Mucosa of rectum (tissue), 2 donors: ENCODE data around the gene ADAMTS17.

ENCODE experiments used
- H3K27ac ChIP-seq, 2 donors: one replicate each; pipeline ENCODE4 v1.7.0; 2013; ENCODE audit warnings: inconsistent platforms in 2 of 2, low read depth in 2 of 2, low read length in 2 of 2
- H3K27me3 ChIP-seq, 2 donors: one replicate each; pipeline ENCODE4 v1.7.0; 2013; ENCODE audit warnings: low read length in 2 of 2; ENCODE audit not compliant: control insufficient read depth in 2 of 2, insufficient read depth in 2 of 2
- H3K36me3 ChIP-seq, 2 donors: one replicate each; pipeline ENCODE4 v1.7.0; 2013; ENCODE audit warnings: low read length in 2 of 2; ENCODE audit not compliant: control insufficient read depth in 2 of 2, insufficient read depth in 2 of 2
- H3K4me1 ChIP-seq, 2 donors: one replicate each; pipeline ENCODE4 v1.7.0; 2013; ENCODE audit warnings: low read length in 2 of 2, mild to moderate bottlenecking in 1 of 2; ENCODE audit not compliant: control insufficient read depth in 2 of 2, insufficient read depth in 2 of 2
- H3K4me3 ChIP-seq, 2 donors: one replicate each; pipeline ENCODE4 v1.7.0; 2013; ENCODE audit warnings: low read length in 2 of 2
- H3K9ac ChIP-seq, 2 donors: one replicate each; pipeline ENCODE4 v1.7.0; 2013; ENCODE audit warnings: low read length in 2 of 2, low read depth in 1 of 2, mild to moderate bottlenecking in 1 of 2
- H3K9me3 ChIP-seq, 2 donors: one replicate each; pipeline ENCODE4 v1.7.0; 2013; ENCODE audit warnings: low read length in 2 of 2; ENCODE audit not compliant: control insufficient read depth in 2 of 2
- donor health status: healthy.
- donor health status: Normal muscosa, but diverticular disease.

The ADAMTS17 gene

DNA sequence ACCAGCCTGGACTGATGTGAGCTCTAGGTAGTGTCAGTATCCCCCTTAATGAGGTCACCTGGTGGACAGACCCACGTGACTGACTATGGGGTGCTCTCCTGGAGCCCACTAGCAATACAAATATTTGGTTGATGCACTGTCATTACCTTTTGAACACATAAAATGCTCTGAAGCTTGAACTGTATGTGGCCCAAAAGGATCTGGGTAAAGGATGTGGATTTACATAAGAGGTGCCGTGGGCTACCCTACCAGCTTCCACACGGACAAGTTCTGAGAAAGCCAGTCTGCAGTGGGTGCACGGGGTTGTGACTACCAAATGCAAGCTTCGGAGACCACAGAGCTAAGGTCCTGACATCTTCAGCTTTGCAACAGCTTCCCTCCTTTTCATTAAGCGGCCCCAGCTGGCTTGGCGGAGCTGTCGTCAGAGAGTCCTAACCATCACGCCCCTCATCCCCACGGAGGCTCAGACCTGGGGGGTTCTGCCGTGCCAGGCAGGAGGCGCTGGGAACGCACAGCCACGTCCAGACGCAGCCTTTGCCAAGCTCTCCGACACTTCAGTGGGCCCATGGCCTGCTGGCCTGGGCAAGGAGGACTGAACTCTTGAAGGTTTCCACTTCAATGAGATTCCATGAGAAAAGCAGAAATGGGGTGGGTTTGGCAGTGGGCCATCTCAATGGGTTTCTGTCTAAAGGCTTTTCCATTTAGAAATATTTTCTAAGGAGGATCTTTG, 228.3 kb downstream of the ADAMTS17 start:
- Histone ChIP-seq H3K27me3 (no peaks in the 10 kb centered on the region), H3K4me1 (peaks cover 0 to 12% of the 10 kb centered on the region in 2 donors), H3K27ac (peak overlapping the region; percentile 20 to 55), H3K9ac (no peak overlapping the region), H3K36me3 (no peaks in the 10 kb centered on the region), H3K4me3 (no peak overlapping the region), H3K9me3 (no peaks in the 10 kb centered on the region)

GRCh38 chr15:100112636-100113305, 229.0 kb downstream of the ADAMTS17 start:
- Histone ChIP-seq H3K9me3 (no peaks in the 10 kb centered on the region), H3K27me3 (no peaks in the 10 kb centered on the region), H3K27ac (no peak overlapping the region), H3K4me3 (no peak overlapping the region), H3K9ac (no peak overlapping the region), H3K36me3 (no peaks in the 10 kb centered on the region), H3K4me1 (peaks cover 0 to 12% of the 10 kb centered on the region in 2 donors)

GRCh38 chr15:100112061-100112420, 229.7 kb downstream of the ADAMTS17 start:
- no peak overlapping the region for H3K9ac ChIP-seq
- no peaks in the 10 kb centered on the region for H3K36me3 ChIP-seq
- H3K4me1 ChIP-seq: peaks cover 0 to 12% of the 10 kb centered on the region in 2 donors
- H3K27ac ChIP-seq: peak overlapping the region in 1 of 2 donors; percentile 7
- H3K4me3 ChIP-seq: no peak overlapping the region
- no peaks in the 10 kb centered on the region for H3K9me3 ChIP-seq
- H3K27me3 ChIP-seq: no peaks in the 10 kb centered on the region

GRCh38 chr15:100111125-100112060, 230.4 kb downstream of the ADAMTS17 start:
- H3K4me3 ChIP-seq: no peak overlapping the region
- no peaks in the 10 kb centered on the region for H3K36me3 ChIP-seq
- no peaks in the 10 kb centered on the region for H3K27me3 ChIP-seq
- H3K9me3 ChIP-seq: no peaks in the 10 kb centered on the region
- peaks cover 0 to 12% of the 10 kb centered on the region in 2 donors for H3K4me1 ChIP-seq
- no peak overlapping the region for H3K9ac ChIP-seq
- no peak overlapping the region for H3K27ac ChIP-seq

DNA sequence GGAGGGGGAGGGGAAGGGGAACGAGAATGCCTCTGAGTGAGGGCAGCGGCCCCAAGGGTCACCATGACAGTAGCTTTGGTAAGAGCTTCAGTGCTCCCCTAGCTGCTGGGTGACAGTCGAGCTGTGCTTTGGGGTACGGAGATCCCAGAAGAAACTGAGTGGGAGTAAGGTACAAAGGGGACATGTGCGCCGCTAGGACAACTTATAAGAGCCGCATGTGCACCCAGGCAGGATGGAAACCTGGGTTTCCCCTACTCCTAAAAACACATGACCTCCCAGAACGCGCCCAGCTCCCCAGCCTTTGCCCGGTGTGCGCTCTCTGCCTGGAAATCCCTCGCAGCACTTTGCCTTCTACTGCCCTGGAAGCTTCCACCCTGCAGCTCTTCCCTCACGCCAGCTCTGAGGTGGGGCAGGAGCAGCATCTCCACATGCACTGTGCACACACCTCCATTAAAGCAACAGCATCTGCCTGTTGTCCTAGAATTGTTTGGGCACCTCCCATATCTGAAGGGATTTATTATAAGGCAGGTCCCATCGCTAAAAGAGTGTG, 232.2 kb downstream of the ADAMTS17 start:
- Histone ChIP-seq H3K27ac (no peak overlapping the region), H3K9me3 (no peaks in the 10 kb centered on the region), H3K36me3 (no peaks in the 10 kb centered on the region), H3K4me1 (peaks cover 0 to 12% of the 10 kb centered on the region in 2 donors), H3K27me3 (no peaks in the 10 kb centered on the region), H3K9ac (no peak overlapping the region), H3K4me3 (no peak overlapping the region)

GRCh38 chr15:100108846-100109245, 232.9 kb downstream of the ADAMTS17 start:
- no peaks in the 10 kb centered on the region for H3K36me3 ChIP-seq

GRCh38 chr15:100108346-100108745, 233.4 kb downstream of the ADAMTS17 start:
- H3K36me3 ChIP-seq: no peaks in the 10 kb centered on the region
- H3K4me3 ChIP-seq: no peak overlapping the region
- no peak overlapping the region for H3K27ac ChIP-seq
- H3K4me1 ChIP-seq: peaks cover 0 to 10% of the 10 kb centered on the region in 2 donors
- H3K27me3 ChIP-seq: no peaks in the 10 kb centered on the region
- no peaks in the 10 kb centered on the region for H3K9me3 ChIP-seq
- no peak overlapping the region for H3K9ac ChIP-seq

More at GRCh38 chr15:100108846-100109245, 232.9 kb downstream of the ADAMTS17 start:
- Histone ChIP-seq H3K27ac (no peak overlapping the region), H3K9me3 (no peaks in the 10 kb centered on the region), H3K4me1 (peaks cover 0 to 12% of the 10 kb centered on the region in 2 donors), H3K9ac (no peak overlapping the region), H3K4me3 (no peak overlapping the region), H3K27me3 (no peaks in the 10 kb centered on the region)

DNA sequence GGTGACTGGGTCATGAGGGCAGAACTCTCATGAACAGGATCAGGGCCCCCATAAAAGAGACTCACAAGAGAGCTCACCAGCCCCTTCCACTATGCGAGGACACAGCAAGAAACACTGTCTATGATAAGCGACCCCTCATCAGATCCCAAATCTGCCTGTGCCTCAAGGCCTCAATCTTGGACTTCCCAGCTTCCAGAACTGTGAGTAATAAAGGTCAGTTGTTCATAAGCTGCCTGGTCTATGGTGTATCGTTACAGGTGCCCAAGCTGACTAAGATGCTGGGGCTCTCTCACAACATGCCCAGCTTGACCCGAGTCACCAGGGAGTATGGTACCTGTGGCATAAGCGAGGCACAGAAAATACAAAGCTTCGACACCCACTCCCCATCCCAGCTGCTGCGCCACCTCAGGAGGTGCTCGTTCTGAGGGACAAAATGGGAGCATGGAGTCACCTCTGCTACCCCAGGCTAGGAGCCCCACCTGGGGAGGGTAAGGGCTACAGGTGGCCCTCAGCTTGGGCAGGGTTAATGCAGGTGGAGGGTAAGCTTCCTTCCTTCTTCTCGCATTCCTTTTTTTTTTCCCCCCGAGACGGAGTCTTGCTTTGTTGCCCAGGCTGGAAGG, 234.1 kb downstream of the ADAMTS17 start:
- H3K4me1 ChIP-seq: peaks cover 0 to 10% of the 10 kb centered on the region in 2 donors
- no peaks in the 10 kb centered on the region for H3K27me3 ChIP-seq
- H3K9me3 ChIP-seq: no peaks in the 10 kb centered on the region
- H3K9ac ChIP-seq: no peak overlapping the region
- no peak overlapping the region for H3K27ac ChIP-seq
- no peak overlapping the region for H3K4me3 ChIP-seq
- no peaks in the 10 kb centered on the region for H3K36me3 ChIP-seq

GRCh38 chr15:100107151-100107550, 234.6 kb downstream of the ADAMTS17 start:
- peaks cover 0 to 9% of the 10 kb centered on the region in 2 donors for H3K4me1 ChIP-seq
- no peak overlapping the region for H3K9ac ChIP-seq
- H3K4me3 ChIP-seq: no peak overlapping the region
- no peaks in the 10 kb centered on the region for H3K36me3 ChIP-seq
- H3K9me3 ChIP-seq: no peaks in the 10 kb centered on the region
- no peaks in the 10 kb centered on the region for H3K27me3 ChIP-seq
- no peak overlapping the region for H3K27ac ChIP-seq
